Measurements from ENCODE around the gene RNF43.
"Not testable (repeated sequence)": the region's sequence is repeated elsewhere in the genome, so short reads cannot be mapped to it uniquely, and the experiment has no call there.

The RNF43 gene

GRCh38 chr17:58409432-58409831 is 7.9 kb downstream of the RNF43 start:
- no peak for DNase-seq (ENCODE audit: low spot score)

- DNase-seq (ENCODE audit: low spot score), result peak; percentile 77
Observed at GRCh38 chr17:58403311-58403710, 14.0 kb downstream of the RNF43 start.

GRCh38 chr17:58402679-58403078 is 14.7 kb downstream of the RNF43 start:
- DNase-seq (ENCODE audit: low spot score), result no peak

GRCh38 chr17:58402047-58402446 is 15.3 kb downstream of the RNF43 start:
- peak; percentile 68 for DNase-seq (ENCODE audit: low spot score)

- no peak for DNase-seq (ENCODE audit: low spot score)
Observed at GRCh38 chr17:58401287-58401686, 16.0 kb downstream of the RNF43 start.

GRCh38 chr17:58400826-58401225 is 16.5 kb downstream of the RNF43 start:
- DNase-seq (ENCODE audit: low spot score), result no peak

- no peak for DNase-seq (ENCODE audit: low spot score)
Observed at GRCh38 chr17:58399974-58400373, 17.4 kb downstream of the RNF43 start.

- DNase-seq (ENCODE audit: low spot score), result no peak
Observed at GRCh38 chr17:58398574-58399266, 18.6 kb downstream of the RNF43 start.

GRCh38 chr17:58397421-58397820 is 19.9 kb downstream of the RNF43 start:
- DNase-seq (ENCODE audit: low spot score), result not testable (repeated sequence)

- no peak for DNase-seq (ENCODE audit: low spot score)
Observed at GRCh38 chr17:58396173-58396572, 21.2 kb downstream of the RNF43 start.

- DNase-seq (ENCODE audit: low spot score), result no peak
Observed at GRCh38 chr17:58394534-58395223, 22.7 kb downstream of the RNF43 start.

- peak; percentile 74 for DNase-seq (ENCODE audit: low spot score)
Observed at GRCh38 chr17:58391302-58391984, 25.9 kb downstream of the RNF43 start.

GRCh38 chr17:58390884-58391283 is 26.4 kb downstream of the RNF43 start:
- DNase-seq (ENCODE audit: low spot score), result no peak

- no peak for DNase-seq (ENCODE audit: low spot score)
Observed at GRCh38 chr17:58388302-58389190, 28.8 kb downstream of the RNF43 start.

GRCh38 chr17:58387834-58388233 is 29.5 kb downstream of the RNF43 start:
- DNase-seq (ENCODE audit: low spot score), result no peak

GRCh38 chr17:58386708-58387107 is 30.6 kb downstream of the RNF43 start:
- DNase-seq (ENCODE audit: low spot score), result no peak

GRCh38 chr17:58385359-58385899 is 31.9 kb downstream of the RNF43 start:
- DNase-seq (ENCODE audit: low spot score), result no peak

- no peak for DNase-seq (ENCODE audit: low spot score)
Observed at GRCh38 chr17:58384897-58385296, 32.4 kb downstream of the RNF43 start.

- DNase-seq (ENCODE audit: low spot score), result peak; percentile 62
Observed at GRCh38 chr17:58383892-58384462, 33.4 kb downstream of the RNF43 start.

GRCh38 chr17:58382872-58383242 is 34.5 kb downstream of the RNF43 start:
- no peak for DNase-seq (ENCODE audit: low spot score)

GRCh38 chr17:58382108-58382871 is 35.0 kb downstream of the RNF43 start:
- DNase-seq (ENCODE audit: low spot score), result no peak
